GM21526 (cell line): ENCODE data around the gene POLR2H.
"Not testable (repeated sequence)": the region's sequence is repeated elsewhere in the genome, so short reads cannot be mapped to it uniquely, and the experiment has no call there.

Experiments
- ATAC-seq: cut with Tn5 transposase; IDR thresholded peaks from one replicate; pipeline ENCODE4 v1.9.1; 2021; ENCODE audit warnings: moderate library complexity; ENCODE audit not compliant: unreplicated experiment, low FRiP score

POLR2H gene

GRCh38 chr3:184335291-184335660 is 26.2 kb upstream of the POLR2H start:
- no peak for ATAC-seq

DNA sequence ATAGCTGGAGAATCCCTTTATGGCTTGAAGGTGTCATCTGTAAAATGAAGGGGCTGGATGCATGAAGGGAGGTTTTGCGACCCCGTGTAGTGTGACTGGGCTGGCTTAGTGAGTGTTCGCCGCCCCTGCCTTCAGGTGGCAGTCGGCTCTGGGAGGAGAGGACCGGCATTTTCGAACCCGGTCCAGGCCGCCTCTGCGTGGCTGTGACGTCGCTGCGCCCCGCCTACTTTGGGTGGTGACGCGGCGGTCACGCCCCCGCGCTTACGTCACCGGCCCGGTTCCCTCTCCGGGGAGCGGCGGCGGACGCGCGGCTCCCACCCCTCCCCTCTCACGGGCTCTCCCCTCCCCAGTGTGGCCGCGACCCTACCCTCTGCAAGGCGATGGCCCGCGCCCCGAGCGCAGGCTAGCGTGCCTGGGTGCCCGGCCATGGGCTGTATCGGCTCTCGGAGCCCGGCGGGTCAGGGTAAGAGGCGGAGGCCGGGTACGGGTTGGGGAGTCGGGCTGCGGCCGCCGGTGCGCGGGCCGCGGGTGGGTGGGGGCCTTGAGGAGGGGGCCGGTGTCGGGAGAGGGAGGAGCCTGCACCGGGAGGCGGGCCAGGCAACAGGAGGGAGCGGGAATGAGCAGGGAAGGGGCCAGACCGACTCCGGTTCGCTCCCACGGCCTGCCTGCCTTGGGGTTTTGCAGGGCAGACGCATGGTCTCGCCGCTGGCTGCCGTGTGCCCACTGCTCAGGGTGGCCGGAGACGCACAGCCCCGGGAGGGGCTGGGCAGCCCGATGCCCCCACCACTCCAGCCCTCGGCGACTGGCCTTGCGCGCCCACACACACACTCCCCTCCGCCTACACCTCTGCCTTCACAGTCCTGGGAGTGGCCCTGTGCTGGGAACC is 25.6 kb upstream of the POLR2H start:
- ATAC-seq, result peak; percentile 71

DNA sequence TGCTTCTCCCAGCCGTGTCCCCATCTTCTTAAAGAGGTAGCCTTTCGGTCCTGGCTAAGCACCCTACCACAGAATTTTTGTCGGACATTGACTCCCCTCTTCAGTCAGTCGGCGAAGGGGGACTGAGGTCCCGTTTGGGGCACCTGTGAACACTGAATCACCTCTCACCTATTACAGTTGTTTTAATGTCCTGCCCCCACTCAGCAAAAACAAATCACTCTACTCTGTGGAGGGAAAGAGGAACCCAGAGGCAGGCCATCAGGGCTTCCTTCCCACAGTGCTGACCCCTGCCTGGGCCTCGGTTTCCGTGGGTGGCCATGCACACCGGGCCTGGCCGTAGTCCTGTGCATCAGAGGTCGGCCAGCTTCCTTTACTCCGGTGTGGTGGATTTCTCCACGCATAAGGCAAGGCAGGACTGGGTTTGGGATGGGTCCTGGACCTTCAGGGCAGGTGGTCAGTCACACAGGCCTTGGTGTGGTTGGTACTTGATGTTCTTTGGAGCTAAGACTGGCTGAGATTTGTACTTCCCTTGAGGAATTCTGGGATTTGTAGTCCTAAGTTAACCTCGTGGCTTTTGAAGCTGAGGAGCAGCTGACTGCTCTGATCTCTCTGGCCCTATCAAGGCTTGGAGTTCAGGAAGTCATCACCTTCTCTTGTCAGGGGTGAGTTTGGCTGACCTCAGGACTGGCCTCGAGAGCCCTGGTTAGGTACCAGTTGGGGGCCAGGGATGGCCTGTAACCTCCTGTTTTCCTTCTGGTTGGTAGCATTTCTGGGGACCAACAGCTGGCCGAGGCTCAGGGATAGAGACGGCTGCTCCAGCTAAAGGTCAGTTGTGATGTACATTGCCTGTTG is 24.7 kb upstream of the POLR2H start:
- no peak for ATAC-seq

GRCh38 chr3:184337399-184337714 is 24.2 kb upstream of the POLR2H start, which contains the start of gene FAM131A:
Gene FAM131A (plus strand): TSS chr3:184337600. CDS start chr3:184337631, 31 bp downstream.
- ATAC-seq, result no peak

GRCh38 chr3:184337981-184338380 is 23.5 kb upstream of the POLR2H start:
- ATAC-seq, result no peak

DNA sequence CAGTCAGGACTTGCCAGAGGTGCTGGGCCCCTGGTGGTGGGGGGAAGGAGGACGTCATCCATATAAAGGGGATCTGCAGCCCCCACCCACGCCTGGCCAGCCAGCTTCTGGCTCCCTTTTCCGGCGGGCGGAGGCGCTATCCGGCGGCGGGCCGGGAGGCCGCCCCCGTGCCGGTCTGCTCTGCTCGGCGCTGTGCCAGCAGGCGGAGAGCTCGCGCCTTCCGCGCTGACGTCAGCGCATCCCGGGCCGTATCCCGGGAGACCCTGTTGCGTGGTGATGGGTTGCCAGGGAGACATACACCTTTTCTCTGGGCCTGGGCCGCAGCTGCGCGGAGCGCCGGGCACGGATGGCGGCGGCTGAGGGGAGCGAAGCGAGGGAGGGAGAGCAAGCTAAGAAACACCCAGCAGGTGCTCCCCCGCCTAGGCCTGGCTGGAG is 23.0 kb upstream of the POLR2H start:
- ATAC-seq, result no peak

DNA sequence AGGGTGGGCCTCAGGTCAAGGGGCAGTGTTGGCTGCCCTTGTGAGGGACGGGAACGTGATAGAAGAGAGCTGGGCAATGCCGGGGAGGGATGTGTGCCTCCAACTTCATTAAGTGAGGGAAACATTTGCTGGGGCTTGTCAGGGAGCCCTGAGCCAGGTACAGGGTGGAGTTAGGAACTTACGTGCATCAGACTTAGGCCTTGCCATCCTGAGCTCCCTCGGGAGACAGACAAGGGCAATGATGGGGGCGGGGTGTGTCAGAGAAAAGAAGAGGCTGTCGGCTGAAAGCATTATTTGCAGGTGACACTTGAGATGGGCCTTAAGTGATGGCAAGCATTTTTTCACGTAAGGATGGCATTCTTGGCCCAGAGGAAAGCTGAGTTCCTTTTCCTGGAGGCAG is 22.5 kb upstream of the POLR2H start:
- no peak for ATAC-seq

DNA sequence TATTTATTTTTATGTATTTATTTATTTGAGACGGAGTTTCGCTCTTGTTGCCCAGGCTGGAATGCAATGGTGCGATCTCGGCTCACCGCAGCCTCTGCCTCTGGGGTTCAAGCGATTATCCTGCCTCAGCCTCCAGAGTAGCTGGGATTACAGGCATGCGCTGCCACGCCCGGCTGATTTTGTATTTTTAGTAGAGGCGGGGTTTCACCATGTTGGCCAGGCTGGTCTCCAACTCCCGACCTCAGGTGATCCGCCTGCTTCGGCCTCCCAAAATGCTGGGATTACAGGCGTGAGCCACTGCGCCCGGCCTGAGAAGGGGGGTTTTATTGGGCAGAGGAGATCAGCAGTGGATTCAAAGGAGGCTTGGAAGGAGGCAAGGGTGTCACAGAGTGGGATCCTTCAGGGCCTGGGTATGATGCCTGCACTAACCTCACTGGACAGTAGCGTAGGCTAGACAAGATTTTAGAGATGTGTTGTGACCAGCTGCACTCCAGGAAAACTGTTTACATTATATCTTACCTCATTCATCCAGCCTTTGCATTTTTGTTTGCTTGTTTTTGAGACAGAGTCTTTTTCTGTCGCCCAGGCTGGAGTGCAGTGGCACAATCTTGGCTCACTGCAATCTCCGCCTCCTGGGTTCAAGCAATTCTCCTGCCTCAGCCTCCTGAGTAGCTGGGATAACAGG is 21.9 kb upstream of the POLR2H start:
- ATAC-seq, result not testable (repeated sequence)

DNA sequence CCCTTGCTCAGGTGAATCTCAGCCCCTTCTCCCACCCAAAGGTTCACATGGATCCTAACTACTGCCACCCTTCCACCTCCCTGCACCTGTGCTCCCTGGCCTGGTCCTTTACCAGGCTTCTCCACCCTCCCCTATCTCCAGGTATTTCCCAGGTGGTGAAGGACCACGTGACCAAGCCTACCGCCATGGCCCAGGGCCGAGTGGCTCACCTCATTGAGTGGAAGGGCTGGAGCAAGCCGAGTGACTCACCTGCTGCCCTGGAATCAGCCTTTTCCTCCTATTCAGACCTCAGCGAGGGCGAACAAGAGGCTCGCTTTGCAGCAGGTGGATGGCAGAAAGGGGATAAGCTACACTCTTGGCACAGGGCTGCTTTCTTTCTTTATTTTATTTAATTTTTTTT is 19.6 kb upstream of the POLR2H start:
- ATAC-seq, result no peak

GRCh38 chr3:184343200-184343876 is 18.2 kb upstream of the POLR2H start:
- ATAC-seq, result no peak

- ATAC-seq, result no peak
These were observed 16.8 kb upstream of the POLR2H start for GRCh38 chr3:184344579-184345316.

DNA sequence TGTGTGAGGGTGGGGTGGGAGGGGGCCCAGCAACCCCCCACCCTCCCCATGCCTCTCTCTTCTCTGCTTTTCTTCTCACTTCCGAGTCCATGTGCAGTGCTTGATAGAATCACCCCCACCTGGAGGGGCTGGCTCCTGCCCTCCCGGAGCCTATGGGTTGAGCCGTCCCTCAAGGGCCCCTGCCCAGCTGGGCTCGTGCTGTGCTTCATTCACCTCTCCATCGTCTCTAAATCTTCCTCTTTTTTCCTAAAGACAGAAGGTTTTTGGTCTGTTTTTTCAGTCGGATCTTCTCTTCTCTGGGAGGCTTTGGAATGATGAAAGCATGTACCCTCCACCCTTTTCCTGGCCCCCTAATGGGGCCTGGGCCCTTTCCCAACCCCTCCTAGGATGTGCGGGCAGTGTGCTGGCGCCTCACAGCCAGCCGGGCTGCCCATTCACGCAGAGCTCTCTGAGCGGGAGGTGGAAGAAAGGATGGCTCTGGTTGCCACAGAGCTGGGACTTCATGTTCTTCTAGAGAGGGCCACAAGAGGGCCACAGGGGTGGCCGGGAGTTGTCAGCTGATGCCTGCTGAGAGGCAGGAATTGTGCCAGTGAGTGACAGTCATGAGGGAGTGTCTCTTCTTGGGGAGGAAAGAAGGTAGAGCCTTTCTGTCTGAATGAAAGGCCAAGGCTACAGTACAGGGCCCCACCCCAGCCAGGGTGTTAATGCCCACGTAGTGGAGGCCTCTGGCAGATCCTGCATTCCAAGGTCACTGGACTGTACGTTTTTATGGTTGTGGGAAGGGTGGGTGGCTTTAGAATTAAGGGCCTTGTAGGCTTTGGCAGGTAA is 16.0 kb upstream of the POLR2H start:
- no peak for ATAC-seq

DNA sequence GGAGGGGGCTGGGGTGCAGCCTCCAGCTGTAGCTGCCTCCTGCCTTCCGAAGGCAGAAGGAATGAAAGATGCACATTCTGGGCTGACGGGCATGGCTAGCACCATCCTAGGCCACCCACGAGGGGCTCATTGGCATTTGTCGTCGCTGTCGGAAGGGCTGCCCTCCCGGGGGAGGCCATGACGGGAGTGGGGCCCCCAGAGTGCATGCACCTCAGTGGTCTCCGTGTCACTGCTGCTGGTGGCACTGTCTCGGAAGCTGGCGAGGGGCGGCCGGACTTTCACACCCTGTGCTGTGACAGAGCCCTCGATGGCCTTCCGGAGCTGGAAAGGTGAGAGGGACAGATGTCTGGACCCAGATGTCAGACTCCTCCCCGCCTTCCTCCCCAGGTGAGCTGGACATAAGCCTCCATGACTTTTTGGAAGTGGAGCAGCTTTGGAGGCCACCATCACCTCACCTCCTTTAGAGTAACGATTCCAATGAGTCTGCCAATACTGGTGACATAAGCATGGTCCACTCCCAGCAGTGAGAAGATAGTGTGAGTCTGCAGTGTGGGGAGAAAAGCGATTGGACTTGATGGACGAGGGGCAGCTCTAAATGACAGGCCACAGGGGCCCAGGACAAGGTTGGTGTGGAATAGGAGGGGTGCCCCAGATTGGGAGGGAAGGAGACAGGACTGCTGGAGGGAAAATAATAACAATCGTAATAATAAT is 14.9 kb upstream of the POLR2H start:
- no peak for ATAC-seq

- no peak for ATAC-seq
These were observed 14.0 kb upstream of the POLR2H start for GRCh38 chr3:184347321-184348056.

GRCh38 chr3:184348057-184348382 is 13.5 kb upstream of the POLR2H start:
- no peak for ATAC-seq

- ATAC-seq, result no peak
These were observed 11.7 kb upstream of the POLR2H start for GRCh38 chr3:184349563-184350470.

- no peak for ATAC-seq
These were observed 10.9 kb upstream of the POLR2H start for GRCh38 chr3:184350618-184351017.
